GM12878 (cell line): ENCODE results near the gene AASDHPPT.

Experiments used
- ATF3 ChIP-seq: IDR thresholded peaks from 2 replicates; pipeline ENCODE4 v1.6.1; 2011; ENCODE audit warnings: low read depth, mild to moderate bottlenecking, low read length, moderate library complexity, borderline replicate concordance; ENCODE audit errors: extremely low read depth
- BHLHE40 ChIP-seq, 2 experiments: fragments of 450-650 bp in 1 of 2; IDR thresholded peaks; 2 replicates each; pipeline ENCODE4 v1.6.1; 2011 to 2017; ENCODE audit warnings: low read depth in 2 of 2, borderline replicate concordance in 1 of 2, improper control_type of control experiment in 1 of 2, low read length in 1 of 2, mild to moderate bottlenecking in 1 of 2
- CHD2 ChIP-seq: IDR thresholded peaks from 2 replicates; pipeline ENCODE4 v1.6.1; 2011; ENCODE audit warnings: low read depth, low read length, improper control_type of control experiment, borderline replicate concordance
- CTCF ChIP-seq, 3 experiments: IDR thresholded peaks in 2 of 3; conservative IDR thresholded peaks in 1 of 3; 2 replicates each; pipeline ENCODE4 v1.5.1; 2011; ENCODE audit warnings: low read depth in 3 of 3, low read length in 3 of 3, mild to moderate bottlenecking in 3 of 3, control low read depth in 2 of 3, moderate library complexity in 2 of 3, inconsistent platforms in 1 of 3, mixed read lengths in 1 of 3; ENCODE audit not compliant: control insufficient read depth in 2 of 3, insufficient read depth in 1 of 3; ENCODE audit errors: extremely low read depth in 1 of 3
- ELK1 ChIP-seq: IDR thresholded peaks from 2 replicates; pipeline ENCODE4 v1.6.1; 2012; ENCODE audit warnings: low read depth, low read length, improper control_type of control experiment
- GABPA ChIP-seq: IDR thresholded peaks from 2 replicates; pipeline ENCODE4 v1.6.1; 2014; ENCODE audit warnings: antibody characterized with exemption, low read depth, mild to moderate bottlenecking, inconsistent platforms
- NR2C2 ChIP-seq: IDR thresholded peaks from 2 replicates; pipeline ENCODE4 v1.6.1; 2011; ENCODE audit warnings: borderline replicate concordance, low read depth; ENCODE audit not compliant: control insufficient read depth, insufficient read length
- PBX3 ChIP-seq: IDR thresholded peaks from 2 replicates; pipeline ENCODE4 v1.6.1; 2011; ENCODE audit warnings: mild to moderate bottlenecking, low read depth, low read length, moderate library complexity; ENCODE audit not compliant: insufficient replicate concordance
- POLR2A ChIP-seq: IDR thresholded peaks from 2 replicates; pipeline ENCODE4 v1.6.1; 2011; ENCODE audit warnings: low read depth, mild to moderate bottlenecking, low read length
- RAD21 ChIP-seq: IDR thresholded peaks from 2 replicates; pipeline ENCODE4 v1.6.1; 2011; ENCODE audit warnings: mild to moderate bottlenecking, low read depth, low read length, moderate library complexity; ENCODE audit not compliant: insufficient read depth
- TBL1XR1 ChIP-seq: IDR thresholded peaks from 2 replicates; pipeline ENCODE4 v1.6.1; 2012; ENCODE audit warnings: low read depth, low read length, improper control_type of control experiment
- ZNF207 ChIP-seq: fragments of 450-650 bp; IDR thresholded peaks from 2 replicates; pipeline ENCODE4 v1.6.1; 2014; ENCODE audit warnings: antibody characterized with exemption, mild to moderate bottlenecking, borderline replicate concordance

- TF ChIP-seq CTCF (IDR thresholded peaks at IDR 0.05 in 2 of 3, conservative IDR thresholded peaks at IDR 0.05 in 1 of 3; ENCODE audit: control insufficient read depth in 2 of 3, extremely low read depth in 1 of 3, insufficient read depth in 1 of 3, low read depth in 3 of 3, low read length in 3 of 3) (no peak), POLR2A (no peak), TBL1XR1 (no peak), CHD2 (no peak), ELK1 (no peak), BHLHE40 (IDR thresholded peaks at IDR 0.05; ENCODE audit: borderline replicate concordance in 1 of 2, low read depth in 2 of 2, low read length in 1 of 2) (no peak), GABPA (no peak), ZNF207 (no peak), NR2C2 (no peak), PBX3 (no peak), RAD21 (no peak), ATF3 (no peak)
These were observed 54.5 kb downstream of the AASDHPPT start for GRCh38 chr11:106131998-106132397.
